K562 (cell line): ENCODE results near the gene GEMIN5. TPM values are rescaled to one million over a fixed set of nuclear protein-coding genes. Genes with fewer than 3 reads are reported as not detected.

Source experiments
- ATAC-seq: fragments of 200-7000 bp; cut with Tn5 transposase; 3 replicates; pipeline ENCODE4 v1.9.1; 2020; ENCODE audit warnings: moderate library complexity
- BruUV-seq: library from RNA; stranded (reverse); fragments of 400-500 nt; replicated peaks from 2 replicates; lab custom pipeline; 2021; lab: Mats Ljungman, UMichigan
- CTCF ChIA-PET: fragments of 300-600 bp; formaldehyde crosslinking; extraction: SDS; loops from one replicate; lab custom pipeline; 2021; ENCODE audit warnings: low intra/inter-chr PET ratio; lab: Yijun Ruan, JAX
- POLR2A ChIA-PET: fragments of 300-600, 350-650 bp; sonication (Branson Sonifier 250); formaldehyde crosslinking; extraction: SDS; loops from one replicate; lab custom pipeline; 2021; ENCODE audit warnings: antibody characterized with exemption, inconsistent platforms; lab: Yijun Ruan, JAX
- DNase-seq, 4 experiments: peaks; one replicate each; pipeline versions ENCODE4 v3.0.0 to v3.0.0-alpha.2; 2011 to 2018; ENCODE audit warnings: low spot score in 3 of 4, mixed read lengths in 3 of 4; ENCODE audit errors: extremely low read depth in 1 of 4
- FAIRE-seq: peaks from 2 replicates; lab custom pipeline; 2011; peaks lifted over from hg19 to GRCh38; lab: Jason Lieb, UNC
- H2AFZ ChIP-seq: 2 replicates; pipeline ENCODE4 v1.6.0; 2011; ENCODE audit warnings: low read depth, low read length, control low read depth, inconsistent platforms
- H3K27ac ChIP-seq: fragments of 200-600 bp; 3 replicates; pipeline ENCODE4 v1.8.0; 2011; ENCODE audit warnings: low read depth, mild to moderate bottlenecking, control low read depth, inconsistent platforms, low read length, moderate library complexity, mixed read lengths; ENCODE audit errors: extremely low read depth
- H3K27me3 ChIP-seq, 2 experiments: fragments of 300-600 bp in 1 of 2; 2 replicates in 1 of 2; 3 replicates in 1 of 2; pipeline versions ENCODE4 v1.6.0 to v1.8.0; 2011; ENCODE audit warnings: inconsistent platforms in 2 of 2, low read length in 2 of 2, mild to moderate bottlenecking in 1 of 2, mixed read lengths in 1 of 2, moderate library complexity in 1 of 2; ENCODE audit not compliant: control insufficient read depth in 2 of 2, insufficient read depth in 2 of 2
- H3K36me3 ChIP-seq: fragments of 300-600 bp; 3 replicates; pipeline ENCODE4 v1.8.0; 2011; ENCODE audit warnings: mild to moderate bottlenecking, low read length, inconsistent platforms; ENCODE audit not compliant: control insufficient read depth, insufficient read depth
- H3K4me1 ChIP-seq, 2 experiments: fragments of 200-600 bp in 1 of 2; replicated peaks in 1 of 2; 2 replicates in 1 of 2; 3 replicates in 1 of 2; pipeline versions ENCODE4 v1.5.1 to v1.8.0; 2011; ENCODE audit warnings: inconsistent platforms in 2 of 2, low read length in 2 of 2, mild to moderate bottlenecking in 1 of 2, mixed read lengths in 1 of 2, moderate library complexity in 1 of 2; ENCODE audit not compliant: control insufficient read depth in 2 of 2, insufficient read depth in 2 of 2
- H3K4me2 ChIP-seq: 2 replicates; pipeline ENCODE4 v1.6.1; 2011; ENCODE audit warnings: low read length, control low read depth, inconsistent platforms, mixed read lengths; ENCODE audit not compliant: insufficient read depth
- H3K4me3 ChIP-seq: fragments of 200-600 bp; sonication (generic), shearing (Covaris generic); 2 replicates; pipeline ENCODE4 v1.5.1; 2016; ENCODE audit warnings: control low read depth, inconsistent platforms
- H3K79me2 ChIP-seq: fragments of 200-600 bp; 3 replicates; pipeline ENCODE4 v1.8.0; 2011; ENCODE audit warnings: low read length, inconsistent platforms; ENCODE audit not compliant: control insufficient read depth, insufficient read depth
- H3K9ac ChIP-seq, 2 experiments: 2 replicates each; pipeline versions ENCODE4 v1.6.0 to v1.6.1; 2011; ENCODE audit warnings: low read depth in 2 of 2, low read length in 2 of 2, control low read depth in 1 of 2, inconsistent platforms in 1 of 2, mild to moderate bottlenecking in 1 of 2, mixed read lengths in 1 of 2; ENCODE audit not compliant: insufficient read depth in 1 of 2
- H3K9me1 ChIP-seq: one replicate; pipeline ENCODE4 v1.6.0; 2011; ENCODE audit warnings: inconsistent platforms, mild to moderate bottlenecking, low read length, moderate library complexity; ENCODE audit not compliant: control insufficient read depth, insufficient read depth
- H3K9me3 ChIP-seq: replicated peaks from 2 replicates; pipeline ENCODE4 v1.5.1; 2011; ENCODE audit warnings: low read depth, low read length, inconsistent platforms; ENCODE audit not compliant: control insufficient read depth, insufficient read depth
- H4K20me1 ChIP-seq: replicated peaks from 2 replicates; pipeline ENCODE4 v1.6.1; 2011; ENCODE audit warnings: low read length, inconsistent platforms, mixed read lengths; ENCODE audit not compliant: control insufficient read depth, insufficient read depth
- NFE2L1 ChIP-seq: fragments of 450-650 bp; IDR thresholded peaks from 2 replicates; pipeline ENCODE4 v1.6.1; 2016; ENCODE audit warnings: missing genetic modification characterization, low read depth, mild to moderate bottlenecking, missing compliant biosample characterization, moderate library complexity, borderline replicate concordance
- SIN3B ChIP-seq: fragments of 450-650 bp; IDR thresholded peaks from 2 replicates; pipeline ENCODE4 v1.6.1; 2017; ENCODE audit warnings: low read depth, mild to moderate bottlenecking, moderate library complexity
- SP2 ChIP-seq: IDR thresholded peaks from 2 replicates; pipeline ENCODE4 v1.6.1; 2011; ENCODE audit warnings: mild to moderate bottlenecking, low read depth, low read length, moderate library complexity; ENCODE audit not compliant: poor library complexity, severe bottlenecking; ENCODE audit errors: extremely low read depth
- SRF ChIP-seq, 2 experiments: fragments of 250-450, 450-650 bp in 1 of 2; sonication (Bioruptor Pico) in 1 of 2; sonication (generic) in 1 of 2; formaldehyde crosslinking; IDR thresholded peaks; 2 replicates each; pipeline versions ENCODE4 v1.5.0 to v1.5.1; 2020 to 2022; ENCODE audit warnings: mild to moderate bottlenecking in 1 of 2, missing genetic modification reagents in 1 of 2
- SRSF3 ChIP-seq: fragments of 200-400 bp; formaldehyde crosslinking; IDR thresholded peaks from 2 replicates; pipeline ENCODE4 v1.6.1; 2016; ENCODE audit warnings: mild to moderate bottlenecking, low read length, moderate library complexity; ENCODE audit not compliant: insufficient read depth
- TAF7 ChIP-seq: fragments of 450-650 bp; IDR thresholded peaks from 2 replicates; pipeline ENCODE4 v1.6.1; 2016; ENCODE audit warnings: missing genetic modification characterization, missing compliant biosample characterization
- ZFP1 ChIP-seq: fragments of 450-650 bp; formaldehyde crosslinking; IDR thresholded peaks from 2 replicates; pipeline ENCODE4 v1.4.0; 2020; ENCODE audit warnings: mild to moderate bottlenecking, mixed read lengths
- ZNF184 ChIP-seq: sonication (generic); formaldehyde crosslinking; IDR thresholded peaks from 2 replicates; pipeline ENCODE4 v1.5.0; 2020; ENCODE audit warnings: missing genetic modification reagents
- WGBS: fragments of 100-300 bp; shearing (Covaris generic); methylation state at CpG from one replicate; pipeline ENCODE4 v1.1.6; 2016; ENCODE audit warnings: low coverage, mixed read lengths; ENCODE audit not compliant: insufficient coverage; ENCODE audit errors: missing lambda C conversion rate; 5-methylcytosine and 5-hydroxymethylcytosine counted together
- in situ Hi-C: fragments of 300-500 bp; cut with MboI; formaldehyde crosslinking; loops from 4 replicates; pipeline ENCODE4 v1.15.0; 2018; ENCODE audit warnings: inconsistent platforms, mixed read lengths
- intact Hi-C: fragments of 100-400 bp; cut with micrococcal nuclease; formaldehyde crosslinking; loops from 2 replicates; pipeline ENCODE4 v1.14.2; 2022
- polyA plus RNA-seq, 8 experiments: library from polyadenylated mRNA; depleted of rRNA in 4 of 8; stranded (reverse) in 5 of 8; unstranded in 3 of 8; fragments of >200 nt; fragmentation: Nextera tagmentation in 2 of 8; fragmentation: Illumina TruSeq in 1 of 8; extraction: Ambion mirVana in 2 of 8; extraction: Trizol in 1 of 8; gene quantifications; 2 replicates each; pipeline versions ENCODE4 v1.2.1 to v1.2.3, GENCODE V29; 2011 to 2014; ENCODE audit warnings: inconsistent platforms in 1 of 8, missing spikeins in 1 of 8
- total RNA-seq, 7 experiments: library from RNA; depleted of rRNA in 6 of 7; stranded (reverse); fragments of >200 nt in 6 of 7; fragmentation: Illumina TruSeq in 2 of 7; extraction: Trizol in 2 of 7; gene quantifications; 2 replicates each; pipeline versions ENCODE4 v1.2.1 to v1.2.3, GENCODE V29; 2011 to 2021; ENCODE audit warnings: low replicate concordance in 1 of 7
- TF ChIP-seq, protein P1 (sequence below), 2 experiments: IDR thresholded peaks in 1 of 2; conservative IDR thresholded peaks in 1 of 2; 2 replicates each; pipeline ENCODE4 v1.6.1; 2016; ENCODE audit warnings: low read depth in 2 of 2, mild to moderate bottlenecking in 1 of 2, missing compliant biosample characterization in 1 of 2, missing genetic modification characterization in 1 of 2, moderate library complexity in 1 of 2
- TF ChIP-seq, protein P2 (sequence below): IDR thresholded peaks from 3 replicates; pipeline ENCODE4 v1.6.1; 2011; ENCODE audit warnings: borderline replicate concordance, mild to moderate bottlenecking; ENCODE audit not compliant: insufficient read length, insufficient read depth

Gene GEMIN5
- total and polyA plus RNA-seq, 9 of the 15 experiments (the other 6 are each of a cell fraction or from before 2014, with no cell fraction given) = 10.3 to 48.2 (median 34.7) TPM

DNA sequence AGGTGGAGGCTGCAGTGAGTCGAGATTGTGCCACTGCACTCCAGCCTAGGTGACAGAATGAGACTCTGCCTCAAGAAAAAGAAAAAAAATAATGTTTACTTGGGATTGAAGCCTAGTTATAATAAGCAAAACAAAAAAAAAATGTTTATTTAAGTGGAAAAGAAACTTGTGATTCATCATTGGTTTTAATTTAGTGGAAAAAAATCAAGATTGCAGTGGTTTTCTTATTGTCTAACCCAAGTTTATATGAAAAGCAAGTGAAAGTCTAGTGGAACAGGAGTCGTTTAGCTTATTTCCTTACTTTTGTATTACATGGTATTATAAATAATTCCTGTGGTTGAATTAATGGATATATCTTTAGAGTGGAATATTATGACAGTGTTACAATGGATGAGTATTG lies 71.2 kb downstream of the GEMIN5 start:
- Histone ChIP-seq H4K20me1 (no peaks in the 10 kb centered on the region; the same call in 1 of the 2 replicates), H3K4me2 (no peak overlapping the region), H3K4me3 (no peak overlapping the region), H3K36me3 (peaks cover 80% of the 10 kb centered on the region), H3K27me3 (no peaks in the 10 kb centered on the region), H3K9me3 (no peaks in the 10 kb centered on the region), H3K79me2 (peaks cover 38% of the 10 kb centered on the region), H3K4me1 (peaks cover 0 to under 1% of the 10 kb centered on the region in 2 experiments; a peak in 1 of 5 replicates), H2AFZ (no peak overlapping the region), H3K9me1 (no peaks in the 10 kb centered on the region), H3K9ac (no peak overlapping the region), H3K27ac (no peak overlapping the region)
- BruUV-seq = no TSS peak
- DNase-seq (no peak), ATAC-seq (no peak), FAIRE-seq (no peak)
- CTCF ChIA-PET = no interaction called here
- in situ Hi-C loops (no loop called here), intact Hi-C loops (no loop called here)
- 88% methylated on average over 2 of the region's 2 CpGs for WGBS
- TF ChIP-seq ZNF184 (no peak), SP2 (no peak)
- POLR2A ChIA-PET = interaction anchor here (0.7 to 2.6 kb wide), 2 partner anchors 11 to 216 kb away, joined by 3 to 11 read pairs; no protein-coding TSS in a partner anchor

DNA sequence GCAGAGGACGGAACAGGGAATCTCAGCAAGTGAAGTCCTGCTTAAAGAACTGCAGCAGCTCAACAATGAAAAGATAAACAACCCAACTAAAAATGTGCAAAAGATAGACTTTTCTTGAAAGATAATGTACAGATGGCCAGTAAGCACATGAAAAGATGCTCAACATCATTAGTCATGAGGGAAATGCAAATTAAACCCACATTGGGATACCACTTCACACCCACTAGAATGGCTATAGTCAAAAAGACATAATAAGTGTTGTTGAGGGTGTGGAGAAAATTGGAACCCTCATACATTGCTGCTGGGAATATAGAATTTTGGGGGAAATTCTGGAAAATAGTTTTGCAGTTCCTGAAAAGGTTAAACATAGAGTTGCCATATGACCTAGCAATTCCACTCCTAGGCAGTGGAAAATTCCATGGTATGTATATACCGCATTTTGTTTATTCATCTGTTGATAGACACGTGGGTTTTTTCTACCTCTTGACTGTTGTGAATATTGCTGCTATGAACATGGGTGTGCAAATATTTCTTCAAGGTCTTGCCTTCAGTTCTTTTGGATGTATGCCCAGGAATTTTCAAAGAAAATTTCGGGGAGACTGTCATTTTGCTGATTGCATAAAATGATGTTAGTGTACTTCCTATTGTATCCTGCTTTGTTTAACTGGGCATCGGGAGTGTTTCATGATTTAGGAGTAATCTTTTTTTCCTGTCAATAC lies 72.4 kb downstream of the GEMIN5 start:
- intact Hi-C loops = no loop called here
- no TSS peak for BruUV-seq
- POLR2A ChIA-PET = no interaction called here
- ATAC-seq (no peak), DNase-seq (no peak), FAIRE-seq (no peak)
- Histone ChIP-seq H3K9ac (no peak overlapping the region), H3K4me2 (no peak overlapping the region), H3K4me3 (no peak overlapping the region), H2AFZ (no peak overlapping the region), H3K79me2 (peaks cover 50% of the 10 kb centered on the region), H3K36me3 (peaks cover 70% of the 10 kb centered on the region), H4K20me1 (no peaks in the 10 kb centered on the region; the same call in 1 of the 2 replicates), H3K4me1 (peaks cover under 1 to 5% of the 10 kb centered on the region in 2 experiments; a peak in 3 of 5 replicates), H3K9me1 (no peaks in the 10 kb centered on the region), H3K9me3 (no peaks in the 10 kb centered on the region), H3K27ac (no peak overlapping the region), H3K27me3 (no peaks in the 10 kb centered on the region)
- CTCF ChIA-PET = no interaction called here
- WGBS = 83% methylated on average over 5 of the region's 5 CpGs
- in situ Hi-C loops = no loop called here
- TF ChIP-seq, protein P1, sequence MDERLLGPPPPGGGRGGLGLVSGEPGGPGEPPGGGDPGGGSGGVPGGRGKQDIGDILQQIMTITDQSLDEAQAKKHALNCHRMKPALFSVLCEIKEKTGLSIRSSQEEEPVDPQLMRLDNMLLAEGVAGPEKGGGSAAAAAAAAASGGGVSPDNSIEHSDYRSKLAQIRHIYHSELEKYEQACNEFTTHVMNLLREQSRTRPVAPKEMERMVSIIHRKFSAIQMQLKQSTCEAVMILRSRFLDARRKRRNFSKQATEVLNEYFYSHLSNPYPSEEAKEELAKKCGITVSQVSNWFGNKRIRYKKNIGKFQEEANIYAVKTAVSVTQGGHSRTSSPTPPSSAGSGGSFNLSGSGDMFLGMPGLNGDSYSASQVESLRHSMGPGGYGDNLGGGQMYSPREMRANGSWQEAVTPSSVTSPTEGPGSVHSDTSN (CRISPR knock-in tag; IDR thresholded peaks at IDR 0.05; ENCODE audit: low read depth) = no peak
- TF ChIP-seq, protein P1 (tag; conservative IDR thresholded peaks at IDR 0.05; ENCODE audit: low read depth) = no peak
- no peak for TF ChIP-seq SRF (CRISPR knock-in tag; IDR thresholded peaks at IDR 0.05)
- no peak for TF ChIP-seq SIN3B
- TF ChIP-seq ZFP1 (CRISPR knock-in tag) = no peak
- TF ChIP-seq SRSF3 = no peak
- no peak for TF ChIP-seq NFE2L1
- no peak for TF ChIP-seq TAF7 (tag)
- TF ChIP-seq, protein P2, sequence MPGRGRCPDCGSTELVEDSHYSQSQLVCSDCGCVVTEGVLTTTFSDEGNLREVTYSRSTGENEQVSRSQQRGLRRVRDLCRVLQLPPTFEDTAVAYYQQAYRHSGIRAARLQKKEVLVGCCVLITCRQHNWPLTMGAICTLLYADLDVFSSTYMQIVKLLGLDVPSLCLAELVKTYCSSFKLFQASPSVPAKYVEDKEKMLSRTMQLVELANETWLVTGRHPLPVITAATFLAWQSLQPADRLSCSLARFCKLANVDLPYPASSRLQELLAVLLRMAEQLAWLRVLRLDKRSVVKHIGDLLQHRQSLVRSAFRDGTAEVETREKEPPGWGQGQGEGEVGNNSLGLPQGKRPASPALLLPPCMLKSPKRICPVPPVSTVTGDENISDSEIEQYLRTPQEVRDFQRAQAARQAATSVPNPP = no peak
